Measurements from ENCODE around the gene CHMP4A. TPM values are rescaled to one million over a fixed set of nuclear protein-coding genes. Genes with fewer than 3 reads are reported as not detected.
"Not testable (repeated sequence)": the region's sequence is repeated elsewhere in the genome, so short reads cannot be mapped to it uniquely, and the experiment has no call there.

Gene CHMP4A
- total RNA-seq, 1 experiment from 2014 or later, result 66.9 TPM

GRCh38 chr14:24224618-24225071, 11.4 kb upstream of the CHMP4A start:
- DNase-seq (ENCODE audit: low spot score), result no peak

- not testable (repeated sequence) for DNase-seq (ENCODE audit: low spot score)
Measured at GRCh38 chr14:24222987-24223386, 9.7 kb upstream of the CHMP4A start.

- no peak for DNase-seq (ENCODE audit: low spot score)
Measured at GRCh38 chr14:24219521-24219920, 6.2 kb upstream of the CHMP4A start.

- no peak for DNase-seq (ENCODE audit: low spot score)
Measured at GRCh38 chr14:24219080-24219479, 5.8 kb upstream of the CHMP4A start.

GRCh38 chr14:24216876-24217275, 3.6 kb upstream of the CHMP4A start:
- DNase-seq (ENCODE audit: low spot score), result not testable (repeated sequence)

- DNase-seq (ENCODE audit: low spot score), result no peak
Measured at GRCh38 chr14:24216345-24216699, 3.0 kb upstream of the CHMP4A start.

- DNase-seq (ENCODE audit: low spot score), result peak; percentile 89
Measured at GRCh38 chr14:24215495-24216344, 2.4 kb upstream of the CHMP4A start, which contains the start of gene MDP1. MDP1 (minus strand) TSS chr14:24216066; CDS start chr14:24215955, 111 bp downstream.

- DNase-seq (ENCODE audit: low spot score), result no peak
Measured at GRCh38 chr14:24213866-24214662, 776 bp upstream of the CHMP4A start.

- DNase-seq (ENCODE audit: low spot score), result no peak
Measured at GRCh38 chr14:24211311-24211710, 2.0 kb downstream of the CHMP4A start.

GRCh38 chr14:24207625-24208024, 5.7 kb downstream of the CHMP4A start:
- DNase-seq (ENCODE audit: low spot score), result no peak

- DNase-seq (ENCODE audit: low spot score), result no peak
Measured at GRCh38 chr14:24207104-24207551, 6.2 kb downstream of the CHMP4A start.

GRCh38 chr14:24206260-24207103, 6.8 kb downstream of the CHMP4A start:
- no peak for DNase-seq (ENCODE audit: low spot score)

- no peak for DNase-seq (ENCODE audit: low spot score)
Measured at GRCh38 chr14:24204163-24205146, 8.8 kb downstream of the CHMP4A start.

- DNase-seq (ENCODE audit: low spot score), result not testable (repeated sequence)
Measured at GRCh38 chr14:24203249-24203886, 9.9 kb downstream of the CHMP4A start.

GRCh38 chr14:24202538-24202937, 10.8 kb downstream of the CHMP4A start:
- not testable (repeated sequence) for DNase-seq (ENCODE audit: low spot score)

- DNase-seq (ENCODE audit: low spot score), result no peak
Measured at GRCh38 chr14:24198814-24199524, 14.3 kb downstream of the CHMP4A start.

GRCh38 chr14:24197056-24197450, 16.2 kb downstream of the CHMP4A start:
- DNase-seq (ENCODE audit: low spot score), result no peak

- no peak for DNase-seq (ENCODE audit: low spot score)
Measured at GRCh38 chr14:24196071-24197055, 16.9 kb downstream of the CHMP4A start.

Measured in H4 (cell line).